GM12801 (cell line): ENCODE data around the gene TPI1.

Source experiments
- CTCF ChIP-seq: IDR thresholded peaks from one replicate; pipeline ENCODE4 v1.5.1; 2011; ENCODE audit warnings: control low read depth; ENCODE audit not compliant: insufficient read length; ENCODE audit errors: extremely low read depth

Gene TPI1

GRCh38 chr12:6860942-6861341, 6.4 kb upstream of the TPI1 start:
- TF ChIP-seq CTCF = no peak

- TF ChIP-seq CTCF = no peak
These were observed 5.9 kb upstream of the TPI1 start for GRCh38 chr12:6861391-6861790.

GRCh38 chr12:6863033-6863432, 4.3 kb upstream of the TPI1 start:
- no peak for TF ChIP-seq CTCF

- TF ChIP-seq CTCF = no peak
These were observed 3.6 kb upstream of the TPI1 start for GRCh38 chr12:6863586-6864321.

- no peak for TF ChIP-seq CTCF
These were observed 990 bp upstream of the TPI1 start for GRCh38 chr12:6866163-6866919.

- TF ChIP-seq CTCF = no peak
These were observed 365 bp upstream of the TPI1 start for GRCh38 chr12:6866920-6867412.

- TF ChIP-seq CTCF = no peak
These were observed 1.1 kb downstream of the TPI1 start for GRCh38 chr12:6868211-6869048.
